Measurements from ENCODE around the gene RBMS3. TPM values are rescaled to one million over a fixed set of nuclear protein-coding genes. Genes with fewer than 3 reads are reported as not detected.

The RBMS3 gene
- total RNA-seq, 1 experiment from 2014 or later = 7.4 TPM

DNA sequence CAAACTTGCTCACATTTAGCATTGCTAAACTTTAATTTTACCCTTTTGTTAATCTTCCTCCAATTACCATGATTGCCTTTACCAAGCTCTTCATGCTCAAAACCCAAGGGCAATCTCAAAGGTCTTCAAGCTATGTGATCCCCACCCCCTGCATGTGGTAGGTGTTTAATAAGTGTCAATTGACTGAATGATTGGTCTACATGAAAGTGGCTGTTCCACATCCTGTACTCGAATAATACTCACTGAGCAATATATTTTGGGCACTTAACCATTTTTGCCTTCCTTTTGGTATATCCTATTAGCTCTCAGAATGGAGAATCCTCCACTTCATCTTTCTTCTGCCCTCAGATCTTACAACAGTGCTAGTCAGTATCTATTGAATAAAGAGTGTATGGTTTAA lies 17.1 kb downstream of the RBMS3 start:
- Mint-ChIP-seq H3K4me1 (ENCODE audit: low read depth, unreplicated experiment) (peaks cover 23% of the 10 kb centered on the region), H3K27me3 (ENCODE audit: insufficient read depth, unreplicated experiment) (no peaks in the 10 kb centered on the region), H3K4me3 (ENCODE audit: unreplicated experiment) (no peak overlapping the region), H3K9me3 (ENCODE audit: unreplicated experiment) (no peaks in the 10 kb centered on the region), H3K27ac (ENCODE audit: unreplicated experiment) (no peak overlapping the region), H3K36me3 (ENCODE audit: insufficient read depth, unreplicated experiment) (no peaks in the 10 kb centered on the region)
- intact Hi-C loops (cut with micrococcal nuclease; ENCODE audit: unreplicated experiment) = no loop called here
- ChIA-PET CTCF (no interaction called here), POLR2A (no interaction called here)
- BruUV-seq (replicated peaks) = no TSS peak
- Histone ChIP-seq H3K9me3 (no peaks in the 10 kb centered on the region), H3K27me3 (replicated peaks; ENCODE audit: control insufficient read depth, insufficient read depth, low read length) (no peaks in the 10 kb centered on the region), H3K36me3 (ENCODE audit: control insufficient read depth, insufficient read depth, low read length) (no peaks in the 10 kb centered on the region), H3K4me1 (peaks cover 5% of the 10 kb centered on the region), H3K4me3 (ENCODE audit: low read depth, low read length) (no peak overlapping the region)
- TF ChIP-seq, protein P1, sequence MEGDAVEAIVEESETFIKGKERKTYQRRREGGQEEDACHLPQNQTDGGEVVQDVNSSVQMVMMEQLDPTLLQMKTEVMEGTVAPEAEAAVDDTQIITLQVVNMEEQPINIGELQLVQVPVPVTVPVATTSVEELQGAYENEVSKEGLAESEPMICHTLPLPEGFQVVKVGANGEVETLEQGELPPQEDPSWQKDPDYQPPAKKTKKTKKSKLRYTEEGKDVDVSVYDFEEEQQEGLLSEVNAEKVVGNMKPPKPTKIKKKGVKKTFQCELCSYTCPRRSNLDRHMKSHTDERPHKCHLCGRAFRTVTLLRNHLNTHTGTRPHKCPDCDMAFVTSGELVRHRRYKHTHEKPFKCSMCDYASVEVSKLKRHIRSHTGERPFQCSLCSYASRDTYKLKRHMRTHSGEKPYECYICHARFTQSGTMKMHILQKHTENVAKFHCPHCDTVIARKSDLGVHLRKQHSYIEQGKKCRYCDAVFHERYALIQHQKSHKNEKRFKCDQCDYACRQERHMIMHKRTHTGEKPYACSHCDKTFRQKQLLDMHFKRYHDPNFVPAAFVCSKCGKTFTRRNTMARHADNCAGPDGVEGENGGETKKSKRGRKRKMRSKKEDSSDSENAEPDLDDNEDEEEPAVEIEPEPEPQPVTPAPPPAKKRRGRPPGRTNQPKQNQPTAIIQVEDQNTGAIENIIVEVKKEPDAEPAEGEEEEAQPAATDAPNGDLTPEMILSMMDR (IDR thresholded peaks at IDR 0.05; ENCODE audit: insufficient read depth in 1 of 2, low read depth in 1 of 2, low read length in 1 of 2, severe bottlenecking in 1 of 2, unreplicated experiment in 1 of 2) = no peak
- DNase-seq = no peak

DNA sequence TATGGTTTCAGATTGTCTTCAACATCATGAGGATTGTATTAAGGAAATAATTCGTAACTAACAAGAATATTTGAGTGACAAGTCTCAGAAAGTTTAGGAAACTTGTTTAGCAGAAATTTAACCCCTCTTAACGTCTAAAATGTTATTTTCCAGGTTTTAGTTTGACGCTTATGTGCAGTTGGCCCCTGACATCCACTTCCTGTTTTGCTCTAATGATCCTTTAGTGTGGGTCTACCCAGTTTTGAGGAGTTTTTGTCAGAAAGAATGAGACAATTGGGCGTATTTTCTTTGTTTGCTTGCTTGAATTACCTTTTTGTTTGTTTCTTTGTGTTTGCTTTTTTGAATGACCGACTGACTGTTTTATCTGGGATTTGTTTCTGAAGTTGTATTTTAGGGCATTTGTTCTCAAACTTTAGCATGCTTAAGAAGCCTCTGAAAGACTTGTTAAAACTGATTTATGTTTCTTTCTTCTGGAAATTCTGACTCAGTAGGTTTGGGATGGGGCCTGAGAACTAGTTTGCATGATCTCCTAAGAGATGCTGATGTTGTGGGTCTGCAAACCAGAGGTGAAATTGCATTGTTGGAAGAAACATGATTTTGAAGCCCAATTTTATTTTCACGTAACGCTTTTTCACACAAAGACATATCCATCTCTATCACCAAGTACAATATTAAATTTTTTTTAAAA lies 20.6 kb downstream of the RBMS3 start:
- peaks cover 11% of the 10 kb centered on the region for H3K4me1 Mint-ChIP-seq (ENCODE audit: low read depth, unreplicated experiment)
- TF ChIP-seq, protein P1 (IDR thresholded peaks at IDR 0.05; ENCODE audit: insufficient read depth in 1 of 2, low read depth in 1 of 2, low read length in 1 of 2, severe bottlenecking in 1 of 2, unreplicated experiment in 1 of 2) = no peak
- ChIA-PET CTCF (no interaction called here), POLR2A (no interaction called here)
- no peaks in the 10 kb centered on the region for H3K27me3 ChIP-seq (replicated peaks; ENCODE audit: control insufficient read depth, insufficient read depth, low read length)
- H3K9me3 Mint-ChIP-seq (ENCODE audit: unreplicated experiment) = peaks cover 9% of the 10 kb centered on the region
- DNase-seq = no peak
- H3K27ac Mint-ChIP-seq (ENCODE audit: unreplicated experiment) = peak overlapping the region; percentile 33
- H3K4me1 ChIP-seq = no peaks in the 10 kb centered on the region
- no peaks in the 10 kb centered on the region for H3K36me3 Mint-ChIP-seq (ENCODE audit: insufficient read depth, unreplicated experiment)
- no peaks in the 10 kb centered on the region for H3K27me3 Mint-ChIP-seq (ENCODE audit: insufficient read depth, unreplicated experiment)
- no peaks in the 10 kb centered on the region for H3K36me3 ChIP-seq (ENCODE audit: control insufficient read depth, insufficient read depth, low read length)
- H3K9me3 ChIP-seq = no peaks in the 10 kb centered on the region
- intact Hi-C loops (cut with micrococcal nuclease; ENCODE audit: unreplicated experiment) = no loop called here
- no peak overlapping the region for H3K4me3 ChIP-seq (ENCODE audit: low read depth, low read length)
- H3K4me3 Mint-ChIP-seq (ENCODE audit: unreplicated experiment) = no peak overlapping the region
- no TSS peak for BruUV-seq (replicated peaks)

GRCh38 chr3:29302619-29303018 lies 21.7 kb downstream of the RBMS3 start:
- Mint-ChIP-seq H3K27ac (ENCODE audit: unreplicated experiment) (no peak overlapping the region), H3K36me3 (ENCODE audit: insufficient read depth, unreplicated experiment) (no peaks in the 10 kb centered on the region), H3K27me3 (ENCODE audit: insufficient read depth, unreplicated experiment) (no peaks in the 10 kb centered on the region), H3K4me3 (ENCODE audit: unreplicated experiment) (no peak overlapping the region), H3K9me3 (ENCODE audit: unreplicated experiment) (peaks cover 9% of the 10 kb centered on the region), H3K4me1 (ENCODE audit: low read depth, unreplicated experiment) (peaks cover 11% of the 10 kb centered on the region)
- ChIA-PET CTCF (no interaction called here), POLR2A (no interaction called here)
- Histone ChIP-seq H3K36me3 (ENCODE audit: control insufficient read depth, insufficient read depth, low read length) (no peaks in the 10 kb centered on the region), H3K9me3 (no peaks in the 10 kb centered on the region), H3K4me3 (ENCODE audit: low read depth, low read length) (no peak overlapping the region), H3K27me3 (replicated peaks; ENCODE audit: control insufficient read depth, insufficient read depth, low read length) (no peaks in the 10 kb centered on the region), H3K4me1 (no peaks in the 10 kb centered on the region)
- intact Hi-C loops (cut with micrococcal nuclease; ENCODE audit: unreplicated experiment) = no loop called here
- DNase-seq = no peak
- TF ChIP-seq, protein P1 (IDR thresholded peaks at IDR 0.05; ENCODE audit: insufficient read depth in 1 of 2, low read depth in 1 of 2, low read length in 1 of 2, severe bottlenecking in 1 of 2, unreplicated experiment in 1 of 2) = no peak
- BruUV-seq (replicated peaks) = no TSS peak

Measured in Caco-2 (cell line).